DND-41 (cell line): Measurements from ENCODE around the gene GOT1.

Experiments used
- ATAC-seq: fragments of 200-7000 bp; cut with Tn5 transposase; 3 replicates; pipeline ENCODE4 v1.9.1; 2021; ENCODE audit warnings: low read depth; ENCODE audit not compliant: insufficient read depth
- DNase-seq: peaks from one replicate; pipeline ENCODE4 v3.0.0-alpha.2; 2020
- H2AFZ ChIP-seq: 2 replicates; pipeline ENCODE4 v1.6.0; 2012; ENCODE audit warnings: low read depth, low read length
- H3K27ac ChIP-seq: 2 replicates; pipeline ENCODE4 v1.5.1; 2012; ENCODE audit warnings: low read length, inconsistent platforms
- H3K27me3 ChIP-seq: fragments of 200-600 bp; sonication (generic); 2 replicates; pipeline ENCODE4 v1.6.0; 2012; ENCODE audit warnings: low read length, mild to moderate bottlenecking, inconsistent platforms; ENCODE audit not compliant: insufficient read depth, poor library complexity
- H3K36me3 ChIP-seq: 2 replicates; pipeline ENCODE4 v1.5.1; 2012; ENCODE audit warnings: low read length, inconsistent platforms; ENCODE audit not compliant: insufficient read depth
- H3K4me1 ChIP-seq: 2 replicates; pipeline ENCODE4 v1.5.1; 2012; ENCODE audit warnings: mild to moderate bottlenecking, low read length; ENCODE audit not compliant: insufficient read depth
- H3K4me2 ChIP-seq: 2 replicates; pipeline ENCODE4 v1.6.0; 2012; ENCODE audit warnings: mild to moderate bottlenecking, moderate library complexity, low read length, inconsistent platforms; ENCODE audit not compliant: insufficient read depth
- H3K4me3 ChIP-seq, 2 experiments: fragments of 200-600 bp in 1 of 2; shearing (Covaris generic) in 1 of 2; 2 replicates each; pipeline ENCODE4 v1.5.1; 2012 to 2016; ENCODE audit warnings: inconsistent platforms in 2 of 2, low read length in 2 of 2, mild to moderate bottlenecking in 2 of 2, low read depth in 1 of 2, moderate library complexity in 1 of 2
- H3K79me2 ChIP-seq: 2 replicates; pipeline ENCODE4 v1.6.0; 2012; ENCODE audit warnings: low read length, inconsistent platforms; ENCODE audit not compliant: insufficient read depth
- H3K9ac ChIP-seq: 2 replicates; pipeline ENCODE4 v1.6.0; 2012; ENCODE audit warnings: low read depth, mild to moderate bottlenecking, inconsistent platforms, low read length, moderate library complexity
- H3K9me3 ChIP-seq: 2 replicates; pipeline ENCODE4 v1.5.1; 2012; ENCODE audit warnings: low read length, moderate library complexity, mild to moderate bottlenecking, inconsistent platforms; ENCODE audit not compliant: insufficient read depth, severe bottlenecking
- H4K20me1 ChIP-seq: 2 replicates; pipeline ENCODE4 v1.6.0; 2012; ENCODE audit warnings: low read length; ENCODE audit not compliant: insufficient read depth
- EZH2 ChIP-seq: IDR thresholded peaks from 3 replicates; pipeline ENCODE4 v1.6.1; 2012; ENCODE audit warnings: borderline replicate concordance, low read depth, mild to moderate bottlenecking, moderate library complexity, low read length, inconsistent platforms; ENCODE audit not compliant: severe bottlenecking
- TF ChIP-seq, protein P1 (sequence below): IDR thresholded peaks from 2 replicates; pipeline ENCODE4 v1.5.1; 2012; ENCODE audit warnings: borderline replicate concordance, low read length, moderate library complexity, mild to moderate bottlenecking; ENCODE audit not compliant: poor library complexity, severe bottlenecking; ENCODE audit errors: extremely low read depth

The GOT1 gene

DNA sequence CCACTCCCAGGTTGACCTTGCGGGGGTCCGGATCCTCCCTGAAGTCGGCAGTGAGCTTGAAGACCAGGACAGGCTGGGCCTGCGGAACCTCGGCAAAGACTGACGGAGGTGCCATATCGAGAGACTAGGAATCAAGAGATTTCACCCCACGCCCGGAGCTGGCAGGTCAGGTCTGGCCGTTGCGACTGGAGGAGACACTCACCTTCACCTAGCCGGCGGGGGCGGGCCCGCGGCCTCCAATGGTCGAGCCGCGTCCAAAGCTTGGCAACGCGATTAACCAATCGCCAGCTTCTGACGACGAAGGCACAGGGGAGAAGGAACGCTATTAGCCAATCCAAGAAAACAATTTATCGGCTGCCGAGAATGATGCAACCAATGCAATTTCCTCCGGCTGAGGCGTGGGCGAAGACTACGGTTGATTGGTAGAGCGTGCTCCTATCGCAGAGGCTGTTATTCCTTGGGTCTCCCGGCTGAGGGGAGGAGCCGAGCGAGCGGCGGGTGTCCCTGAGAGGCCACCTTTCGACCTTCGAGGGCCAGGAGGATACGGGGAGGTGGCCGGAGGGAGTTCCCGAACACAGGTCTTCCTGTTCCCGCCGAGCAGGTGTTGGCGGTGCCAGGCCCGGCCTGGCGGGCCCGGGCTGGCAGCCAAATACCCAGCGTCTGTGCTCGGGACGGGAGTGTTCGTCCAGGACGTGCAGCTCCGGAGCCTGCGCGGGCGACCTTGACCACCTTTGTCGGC lies at the start of gene GOT1:
TSS of gene GOT1 (minus strand) at position 174 of the 739 bp plus-strand sequence. CDS start at position 115, 59 bp downstream.
- Histone ChIP-seq H2AFZ (peak within 1 kb of the TSS; percentile 95), H3K4me2 (peak within 1 kb of the TSS; percentile 93), H3K27ac (peak within 1 kb of the TSS; percentile 83), H3K9ac (peak within 1 kb of the TSS; percentile 79), H3K27me3 (no peaks in the 10 kb centered on the region), H3K4me3 (peak within 1 kb of the TSS; percentile 68 to 89), H3K9me3 (no peaks in the 10 kb centered on the region), H3K79me2 (peaks cover 43% of the 10 kb centered on the region), H4K20me1 (no peaks in the 10 kb centered on the region), H3K36me3 (peaks cover under 1% of the 10 kb centered on the region; the same call in 1 of the 2 replicates), H3K4me1 (peaks cover 38% of the 10 kb centered on the region)
- DNase-seq (peak; percentile 95), ATAC-seq (peak; percentile 96)
- TF ChIP-seq, protein P1, sequence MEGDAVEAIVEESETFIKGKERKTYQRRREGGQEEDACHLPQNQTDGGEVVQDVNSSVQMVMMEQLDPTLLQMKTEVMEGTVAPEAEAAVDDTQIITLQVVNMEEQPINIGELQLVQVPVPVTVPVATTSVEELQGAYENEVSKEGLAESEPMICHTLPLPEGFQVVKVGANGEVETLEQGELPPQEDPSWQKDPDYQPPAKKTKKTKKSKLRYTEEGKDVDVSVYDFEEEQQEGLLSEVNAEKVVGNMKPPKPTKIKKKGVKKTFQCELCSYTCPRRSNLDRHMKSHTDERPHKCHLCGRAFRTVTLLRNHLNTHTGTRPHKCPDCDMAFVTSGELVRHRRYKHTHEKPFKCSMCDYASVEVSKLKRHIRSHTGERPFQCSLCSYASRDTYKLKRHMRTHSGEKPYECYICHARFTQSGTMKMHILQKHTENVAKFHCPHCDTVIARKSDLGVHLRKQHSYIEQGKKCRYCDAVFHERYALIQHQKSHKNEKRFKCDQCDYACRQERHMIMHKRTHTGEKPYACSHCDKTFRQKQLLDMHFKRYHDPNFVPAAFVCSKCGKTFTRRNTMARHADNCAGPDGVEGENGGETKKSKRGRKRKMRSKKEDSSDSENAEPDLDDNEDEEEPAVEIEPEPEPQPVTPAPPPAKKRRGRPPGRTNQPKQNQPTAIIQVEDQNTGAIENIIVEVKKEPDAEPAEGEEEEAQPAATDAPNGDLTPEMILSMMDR, result no peak
- TF ChIP-seq EZH2, result no peak

DNA sequence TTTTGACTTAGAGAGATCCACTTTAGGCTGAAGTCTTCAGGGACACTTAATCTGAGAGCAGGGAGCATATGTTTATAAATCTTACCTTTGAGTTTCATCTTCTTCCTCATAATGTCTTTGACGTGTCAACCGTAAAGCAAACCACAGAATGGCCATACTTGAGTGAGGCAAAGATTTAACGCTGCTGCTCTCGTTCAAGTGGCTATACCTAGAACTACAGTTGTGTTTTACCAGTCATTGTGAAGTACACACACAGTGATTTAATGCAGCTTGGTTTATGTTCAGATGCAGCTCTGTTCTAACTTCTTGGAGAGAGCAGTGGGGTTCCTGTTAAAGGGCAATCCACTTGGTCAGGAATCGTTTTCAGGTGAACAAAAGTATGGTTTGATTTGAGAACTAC lies 39.9 kb upstream of the GOT1 start:
- Histone ChIP-seq H3K27me3 (peaks cover 9% of the 10 kb centered on the region), H3K79me2 (no peaks in the 10 kb centered on the region), H4K20me1 (no peaks in the 10 kb centered on the region), H3K9me3 (no peaks in the 10 kb centered on the region), H3K4me1 (no peaks in the 10 kb centered on the region), H3K4me2 (no peak overlapping the region), H3K36me3 (no peaks in the 10 kb centered on the region), H3K9ac (no peak overlapping the region), H2AFZ (no peak overlapping the region), H3K4me3 (no peak overlapping the region), H3K27ac (no peak overlapping the region)
- TF ChIP-seq, protein P1, result no peak
- TF ChIP-seq EZH2, result no peak
- ATAC-seq (no peak), DNase-seq (no peak)

DNA sequence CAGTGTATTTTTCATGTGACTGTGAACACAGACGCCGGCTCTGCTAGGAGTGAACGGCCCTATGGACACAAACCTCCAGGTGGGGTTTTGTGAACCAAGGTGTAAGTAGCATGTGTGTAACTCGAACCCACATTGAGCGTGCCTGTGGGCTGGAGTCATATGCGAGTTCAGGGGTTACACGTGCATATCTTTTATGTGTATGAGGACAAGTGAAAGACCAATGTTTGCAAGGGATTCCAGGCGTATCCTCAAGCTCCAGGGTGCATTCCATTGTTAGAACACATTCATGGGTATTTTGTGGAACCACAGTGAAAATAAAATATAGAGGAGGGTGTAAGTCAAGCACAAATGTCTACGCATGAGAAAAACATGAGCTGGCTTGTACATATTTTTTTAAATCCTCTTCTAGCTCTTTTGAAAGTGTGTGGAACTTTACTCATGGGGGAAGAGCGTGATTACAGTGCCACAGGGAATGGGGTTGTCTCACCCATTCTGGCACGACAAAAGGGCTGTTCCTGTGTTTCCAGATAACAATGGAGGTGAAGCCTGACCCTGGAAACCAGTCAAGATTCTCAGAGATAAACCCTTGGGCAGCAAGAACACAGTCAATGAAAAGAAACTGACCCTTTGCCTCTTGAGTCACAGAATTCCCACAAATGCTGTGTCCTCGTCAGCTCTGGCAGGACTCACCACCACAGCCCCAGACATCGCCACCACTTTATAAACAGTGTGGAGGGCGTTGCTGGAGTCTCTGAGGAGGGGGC lies 37.0 kb upstream of the GOT1 start:
- no peak for DNase-seq
- peaks cover 12% of the 10 kb centered on the region for H3K27me3 ChIP-seq
- ATAC-seq, result no peak
- no peak overlapping the region for H3K4me2 ChIP-seq
- no peak overlapping the region for H3K4me3 ChIP-seq
- H3K36me3 ChIP-seq, result no peaks in the 10 kb centered on the region
- H3K4me1 ChIP-seq, result no peaks in the 10 kb centered on the region
- no peaks in the 10 kb centered on the region for H3K79me2 ChIP-seq
- TF ChIP-seq EZH2, result no peak
- TF ChIP-seq, protein P1, result no peak
- H2AFZ ChIP-seq, result no peak overlapping the region
- no peaks in the 10 kb centered on the region for H3K9me3 ChIP-seq
- H4K20me1 ChIP-seq, result no peaks in the 10 kb centered on the region
- no peak overlapping the region for H3K9ac ChIP-seq
- no peak overlapping the region for H3K27ac ChIP-seq
